ENCODE data around the gene RDX. TPM values are rescaled to one million over a fixed set of nuclear protein-coding genes. Genes with fewer than 3 reads are reported as not detected.

Gene RDX
- total and polyA plus RNA-seq, 2 of the 8 experiments (the other 6 are each of a cell fraction or from before 2014, with no cell fraction given): 27.4 to 100 TPM

GRCh38 chr11:110158317-110159200, 137.9 kb downstream of the RDX start (continued):
- TF ChIP-seq SIN3A (conservative IDR thresholded peaks at IDR 0.05 in 1 of 2, IDR thresholded peaks at IDR 0.05 in 1 of 2; ENCODE audit: low read depth in 1 of 2, low read length in 2 of 2): no peak
- TF ChIP-seq RXRA (IDR thresholded peaks at IDR 0.05; ENCODE audit: insufficient read depth, low read depth, low read length): no peak

Measured in H1 (cell line).